ENCODE measurements around the gene ISG15. TPM values are rescaled to one million over a fixed set of nuclear protein-coding genes. Genes with fewer than 3 reads are reported as not detected.

The ISG15 gene
- total RNA-seq, 1 donor from 2014 or later: 19.2 TPM

DNA sequence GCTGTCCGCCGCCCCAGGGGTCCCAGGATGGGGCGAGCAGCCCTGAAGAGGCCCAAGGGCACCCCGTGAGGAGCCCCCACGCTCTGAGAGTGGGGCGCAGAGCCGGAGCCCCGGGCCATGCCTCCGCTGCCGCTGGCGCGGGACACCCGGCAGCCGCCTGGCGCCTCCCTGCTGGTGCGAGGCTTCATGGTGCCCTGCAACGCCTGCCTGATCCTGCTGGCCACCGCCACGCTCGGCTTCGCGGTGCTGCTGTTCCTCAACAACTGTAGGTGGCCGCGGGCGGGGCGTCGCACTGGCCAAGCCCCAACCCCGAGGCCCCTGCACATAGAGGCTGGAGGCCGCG lies 21.1 kb downstream of the ISG15 start:
- intact Hi-C loops (cut with DNase I): no loop called here
- no peak for DNase-seq (ENCODE audit: missing footprints)

DNA sequence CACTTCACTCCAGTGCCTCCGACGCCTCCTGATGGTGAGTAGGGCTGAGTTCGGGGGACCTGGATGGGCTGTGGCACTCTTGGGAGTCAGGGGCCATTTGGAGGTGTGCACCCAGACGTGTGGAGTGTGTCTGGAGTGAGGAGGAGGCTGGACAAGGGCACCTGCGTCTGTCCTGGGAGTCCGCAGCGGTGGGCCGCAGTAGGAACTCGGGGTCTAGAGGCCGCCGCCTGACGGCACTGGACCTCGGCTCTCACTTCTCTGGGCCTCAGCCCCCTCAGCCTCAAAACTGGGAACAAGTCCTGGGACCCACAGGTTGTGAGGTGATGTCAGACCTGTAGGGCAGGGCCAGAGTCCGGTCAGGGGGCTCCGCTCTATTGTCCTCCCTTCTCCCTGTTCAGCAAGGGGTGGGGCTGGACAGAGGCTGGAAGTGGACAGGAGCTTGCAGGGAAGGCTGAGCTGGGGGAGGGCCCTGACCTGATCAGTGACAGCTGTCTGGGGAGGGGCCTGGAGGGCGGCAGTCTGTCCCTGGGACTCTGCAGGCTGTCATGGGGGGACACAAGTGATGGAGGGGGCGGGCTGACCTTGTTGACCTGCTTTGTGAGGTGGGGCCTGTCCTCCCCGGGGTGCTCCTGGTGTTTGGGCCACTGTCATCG lies 22.1 kb downstream of the ISG15 start:
- intact Hi-C loops (cut with DNase I): no loop called here
- ATAC-seq: no peak
- DNase-seq (ENCODE audit: missing footprints): no peak

More for the DNA sequence above, 21.1 kb downstream of the ISG15 start:
- ATAC-seq: no peak

- intact Hi-C loops (cut with DNase I): no loop called here
Observed at GRCh38 chr1:1037366-1038327, 24.4 kb downstream of the ISG15 start.

GRCh38 chr1:1038694-1039093 lies 25.4 kb downstream of the ISG15 start:
- intact Hi-C loops (cut with DNase I): no loop called here
- no peak for ATAC-seq

More at GRCh38 chr1:1037366-1038327, 24.4 kb downstream of the ISG15 start:
- no peak for DNase-seq (ENCODE audit: missing footprints)
- no peak for ATAC-seq

GRCh38 chr1:1039145-1039910 lies 26.0 kb downstream of the ISG15 start:
- intact Hi-C loops (cut with DNase I): no loop called here
- DNase-seq (ENCODE audit: missing footprints) (no peak), ATAC-seq (no peak)

More at GRCh38 chr1:1038694-1039093, 25.4 kb downstream of the ISG15 start:
- DNase-seq (ENCODE audit: missing footprints): no peak

GRCh38 chr1:1040004-1040991 lies 27.0 kb downstream of the ISG15 start:
- DNase-seq (ENCODE audit: missing footprints): peak; percentile 88
- ATAC-seq: peak; percentile 78
- intact Hi-C loops (cut with DNase I): no loop called here

- ATAC-seq: no peak
- no peak for DNase-seq (ENCODE audit: missing footprints)
- intact Hi-C loops (cut with DNase I): no loop called here
Observed at GRCh38 chr1:1041092-1041523, 27.8 kb downstream of the ISG15 start.

GRCh38 chr1:1041873-1042272 lies 28.6 kb downstream of the ISG15 start:
- intact Hi-C loops (cut with DNase I): no loop called here
- ATAC-seq (no peak), DNase-seq (ENCODE audit: missing footprints) (no peak)

GRCh38 chr1:1042835-1043234 lies 29.5 kb downstream of the ISG15 start:
- intact Hi-C loops (cut with DNase I): no loop called here
- DNase-seq (ENCODE audit: missing footprints): no peak
- no peak for ATAC-seq

DNA sequence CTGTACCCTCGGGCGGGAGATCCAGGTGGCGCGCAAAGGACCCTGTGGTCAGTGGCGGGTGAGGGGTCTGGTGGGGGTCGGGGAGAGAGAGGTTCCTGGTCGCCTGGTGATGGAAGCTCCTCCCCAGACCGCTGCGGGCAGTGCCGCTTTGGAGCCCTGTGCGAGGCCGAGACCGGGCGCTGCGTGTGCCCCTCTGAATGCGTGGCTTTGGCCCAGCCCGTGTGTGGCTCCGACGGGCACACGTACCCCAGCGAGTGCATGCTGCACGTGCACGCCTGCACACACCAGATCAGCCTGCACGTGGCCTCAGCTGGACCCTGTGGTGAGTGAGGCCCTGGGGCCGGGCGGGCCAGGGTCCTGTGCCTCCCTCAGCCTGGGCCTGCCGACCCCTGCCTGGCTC lies 30.1 kb downstream of the ISG15 start:
- ATAC-seq (no peak), DNase-seq (ENCODE audit: missing footprints) (no peak)
- intact Hi-C loops (cut with DNase I): no loop called here

GRCh38 chr1:1043921-1044320 lies 30.6 kb downstream of the ISG15 start:
- DNase-seq (ENCODE audit: missing footprints) (no peak), ATAC-seq (no peak)
- intact Hi-C loops (cut with DNase I): no loop called here

GRCh38 chr1:1044455-1045078 lies 31.3 kb downstream of the ISG15 start:
- intact Hi-C loops (cut with DNase I): no loop called here
- DNase-seq (ENCODE audit: missing footprints): no peak
- no peak for ATAC-seq

GRCh38 chr1:1045129-1045528 lies 31.8 kb downstream of the ISG15 start:
- DNase-seq (ENCODE audit: missing footprints) (no peak), ATAC-seq (no peak)
- intact Hi-C loops (cut with DNase I): no loop called here

DNA sequence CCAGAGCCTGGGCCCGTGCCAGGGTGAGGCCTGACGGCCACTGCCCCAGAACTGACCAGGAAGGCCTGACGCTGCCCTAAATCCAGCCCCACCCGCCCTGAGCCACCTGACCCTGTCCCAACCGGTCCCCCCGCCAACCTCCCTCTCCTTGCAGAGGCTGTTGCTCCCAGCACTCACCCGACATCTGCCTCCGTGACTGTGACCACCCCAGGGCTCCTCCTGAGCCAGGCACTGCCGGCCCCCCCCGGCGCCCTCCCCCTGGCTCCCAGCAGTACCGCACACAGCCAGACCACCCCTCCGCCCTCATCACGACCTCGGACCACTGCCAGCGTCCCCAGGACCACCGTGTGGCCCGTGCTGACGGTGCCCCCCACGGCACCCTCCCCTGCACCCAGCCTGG lies 32.9 kb downstream of the ISG15 start:
- intact Hi-C loops (cut with DNase I): no loop called here

DNA sequence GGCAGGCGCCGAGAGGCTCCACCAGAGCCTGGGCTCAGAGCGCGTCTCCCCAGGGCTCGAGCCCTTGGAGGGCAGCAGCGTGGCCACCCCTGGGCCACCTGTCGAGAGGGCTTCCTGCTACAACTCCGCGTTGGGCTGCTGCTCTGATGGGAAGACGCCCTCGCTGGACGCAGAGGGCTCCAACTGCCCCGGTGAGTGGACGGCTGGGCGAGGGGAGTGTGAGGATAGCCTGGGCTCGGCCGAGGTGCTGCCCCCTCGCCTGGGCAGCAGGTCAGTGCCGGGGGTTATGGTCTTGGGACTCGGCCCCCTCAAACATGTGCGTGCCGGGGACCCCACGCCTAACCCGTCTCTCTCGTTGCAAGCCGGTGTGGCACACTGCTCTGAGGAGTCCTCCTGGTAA lies 33.5 kb downstream of the ISG15 start:
- ATAC-seq: no peak
- intact Hi-C loops (cut with DNase I): no loop called here

More for the DNA sequence above, 32.9 kb downstream of the ISG15 start:
- DNase-seq (ENCODE audit: missing footprints): no peak
- no peak for ATAC-seq

GRCh38 chr1:1047407-1047806 lies 34.1 kb downstream of the ISG15 start:
- DNase-seq (ENCODE audit: missing footprints) (no peak), ATAC-seq (no peak)
- intact Hi-C loops (cut with DNase I): no loop called here

More for the DNA sequence above, 33.5 kb downstream of the ISG15 start:
- DNase-seq (ENCODE audit: missing footprints): no peak

DNA sequence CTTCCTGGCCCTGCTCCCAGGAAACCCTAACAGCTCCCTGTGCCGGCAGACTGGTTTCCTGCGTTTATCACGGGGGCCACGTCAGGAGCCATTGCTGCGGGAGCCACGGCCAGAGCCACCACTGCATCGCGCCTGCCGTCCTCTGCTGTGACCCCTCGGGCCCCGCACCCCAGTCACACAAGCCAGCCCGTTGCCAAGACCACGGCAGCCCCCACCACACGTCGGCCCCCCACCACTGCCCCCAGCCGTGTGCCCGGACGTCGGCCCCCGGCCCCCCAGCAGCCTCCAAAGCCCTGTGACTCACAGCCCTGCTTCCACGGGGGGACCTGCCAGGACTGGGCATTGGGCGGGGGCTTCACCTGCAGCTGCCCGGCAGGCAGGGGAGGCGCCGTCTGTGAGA lies 34.7 kb downstream of the ISG15 start:
- DNase-seq (ENCODE audit: missing footprints) (no peak), ATAC-seq (no peak)
- intact Hi-C loops (cut with DNase I): no loop called here

DNA sequence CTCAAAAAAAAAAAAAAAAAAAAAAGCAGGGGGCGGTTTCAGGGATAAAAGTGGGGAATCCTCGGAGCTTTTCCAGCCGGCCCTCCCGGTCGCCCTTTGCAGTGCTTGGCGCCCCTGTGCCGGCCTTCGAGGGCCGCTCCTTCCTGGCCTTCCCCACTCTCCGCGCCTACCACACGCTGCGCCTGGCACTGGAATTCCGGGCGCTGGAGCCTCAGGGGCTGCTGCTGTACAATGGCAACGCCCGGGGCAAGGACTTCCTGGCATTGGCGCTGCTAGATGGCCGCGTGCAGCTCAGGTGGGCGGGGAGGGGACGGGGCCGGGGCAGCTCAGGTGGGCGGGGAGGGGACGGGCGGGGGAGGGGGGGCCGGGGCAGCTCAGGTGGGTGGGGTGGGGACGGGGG lies 35.5 kb downstream of the ISG15 start:
- ATAC-seq (no peak), DNase-seq (ENCODE audit: missing footprints) (no peak)
- intact Hi-C loops (cut with DNase I): no loop called here
